Measurements from ENCODE around the gene MKLN1. TPM values are rescaled to one million over a fixed set of nuclear protein-coding genes. Genes with fewer than 3 reads are reported as not detected.

Gene MKLN1
- total RNA-seq, 1 donor from 2014 or later, result 48.4 TPM

- intact Hi-C loops (cut with DNase I), result no loop called here
- H3K4me1 ChIP-seq, result no peaks in the 10 kb centered on the region
- DNase-seq (ENCODE audit: extremely low spot score in 2 of 2), result no peak
- H3K27ac ChIP-seq, result no peak overlapping the region
- no peak overlapping the region for H3K4me3 ChIP-seq
- no peaks in the 10 kb centered on the region for H3K36me3 ChIP-seq
- no peaks in the 10 kb centered on the region for H3K9me3 ChIP-seq
- H3K27me3 ChIP-seq, result no peaks in the 10 kb centered on the region
- TF ChIP-seq POLR2AphosphoS5 (IDR thresholded peaks at IDR 0.05; ENCODE audit: insufficient read depth in 1 of 2, low read depth in 1 of 2), result no peak
- no peak for TF ChIP-seq CTCF (IDR thresholded peaks at IDR 0.05)
- no peak for TF ChIP-seq POLR2A (IDR thresholded peaks at IDR 0.05)
Observed at GRCh38 chr7:131524703-131525102, 197.0 kb downstream of the MKLN1 start.

- intact Hi-C loops (cut with DNase I), result no loop called here
- Histone ChIP-seq H3K27me3 (no peaks in the 10 kb centered on the region), H3K4me1 (no peaks in the 10 kb centered on the region), H3K36me3 (no peaks in the 10 kb centered on the region), H3K27ac (no peak overlapping the region), H3K9me3 (no peaks in the 10 kb centered on the region), H3K4me3 (no peak overlapping the region)
- no peak for DNase-seq (ENCODE audit: extremely low spot score in 2 of 2)
- no peak for TF ChIP-seq POLR2A (IDR thresholded peaks at IDR 0.05)
Observed at GRCh38 chr7:131525820-131526219, 198.1 kb downstream of the MKLN1 start.

- intact Hi-C loops (cut with DNase I), result no loop called here
- H3K27ac ChIP-seq, result no peak overlapping the region
- H3K27me3 ChIP-seq, result no peaks in the 10 kb centered on the region
- H3K4me1 ChIP-seq, result no peaks in the 10 kb centered on the region
- no peak for TF ChIP-seq POLR2A (IDR thresholded peaks at IDR 0.05)
- TF ChIP-seq CTCF (IDR thresholded peaks at IDR 0.05), result no peak
- TF ChIP-seq POLR2AphosphoS5 (IDR thresholded peaks at IDR 0.05; ENCODE audit: insufficient read depth in 1 of 2, low read depth in 1 of 2), result no peak
- H3K9me3 ChIP-seq, result no peaks in the 10 kb centered on the region
- no peak overlapping the region for H3K4me3 ChIP-seq
- no peak for DNase-seq (ENCODE audit: extremely low spot score in 2 of 2)
- H3K36me3 ChIP-seq, result no peaks in the 10 kb centered on the region
Observed at GRCh38 chr7:131527456-131527855, 199.8 kb downstream of the MKLN1 start.

GRCh38 chr7:131529179-131529578 lies 201.5 kb downstream of the MKLN1 start:
- DNase-seq (ENCODE audit: extremely low spot score in 2 of 2), result no peak
- Histone ChIP-seq H3K4me1 (no peaks in the 10 kb centered on the region), H3K4me3 (no peak overlapping the region), H3K9me3 (no peaks in the 10 kb centered on the region), H3K27ac (no peak overlapping the region), H3K36me3 (no peaks in the 10 kb centered on the region), H3K27me3 (no peaks in the 10 kb centered on the region)
- intact Hi-C loops (cut with DNase I), result no loop called here
- no peak for TF ChIP-seq POLR2A (IDR thresholded peaks at IDR 0.05)

GRCh38 chr7:131529617-131530016 lies 201.9 kb downstream of the MKLN1 start:
- DNase-seq (ENCODE audit: extremely low spot score in 2 of 2), result no peak
- intact Hi-C loops (cut with DNase I), result no loop called here
- no peaks in the 10 kb centered on the region for H3K36me3 ChIP-seq
- H3K4me3 ChIP-seq, result no peak overlapping the region
- no peaks in the 10 kb centered on the region for H3K4me1 ChIP-seq
- TF ChIP-seq POLR2A (IDR thresholded peaks at IDR 0.05) (no peak), CTCF (IDR thresholded peaks at IDR 0.05) (no peak), POLR2AphosphoS5 (IDR thresholded peaks at IDR 0.05; ENCODE audit: insufficient read depth in 1 of 2, low read depth in 1 of 2) (no peak)
- no peaks in the 10 kb centered on the region for H3K27me3 ChIP-seq
- H3K27ac ChIP-seq, result no peak overlapping the region
- H3K9me3 ChIP-seq, result no peaks in the 10 kb centered on the region

- DNase-seq (ENCODE audit: extremely low spot score in 2 of 2), result no peak
- H3K9me3 ChIP-seq, result no peaks in the 10 kb centered on the region
- H3K4me1 ChIP-seq, result no peaks in the 10 kb centered on the region
- no peak overlapping the region for H3K4me3 ChIP-seq
- TF ChIP-seq CTCF (IDR thresholded peaks at IDR 0.05) (no peak), POLR2A (IDR thresholded peaks at IDR 0.05) (no peak), POLR2AphosphoS5 (IDR thresholded peaks at IDR 0.05; ENCODE audit: insufficient read depth in 1 of 2, low read depth in 1 of 2) (no peak)
- H3K36me3 ChIP-seq, result no peaks in the 10 kb centered on the region
- H3K27ac ChIP-seq, result no peak overlapping the region
- H3K27me3 ChIP-seq, result no peaks in the 10 kb centered on the region
- intact Hi-C loops (cut with DNase I), result no loop called here
Observed at GRCh38 chr7:131530137-131530536, 202.5 kb downstream of the MKLN1 start.
